DND-41 (cell line): ENCODE data around the gene CAB39L.

Experiments used
- ATAC-seq: fragments of 200-7000 bp; cut with Tn5 transposase; 3 replicates; pipeline ENCODE4 v1.9.1; 2021; ENCODE audit warnings: low read depth; ENCODE audit not compliant: insufficient read depth
- DNase-seq: peaks from one replicate; pipeline ENCODE4 v3.0.0-alpha.2; 2020
- H2AFZ ChIP-seq: 2 replicates; pipeline ENCODE4 v1.6.0; 2012; ENCODE audit warnings: low read depth, low read length
- H3K27ac ChIP-seq: 2 replicates; pipeline ENCODE4 v1.5.1; 2012; ENCODE audit warnings: low read length, inconsistent platforms
- H3K27me3 ChIP-seq: fragments of 200-600 bp; sonication (generic); 2 replicates; pipeline ENCODE4 v1.6.0; 2012; ENCODE audit warnings: low read length, mild to moderate bottlenecking, inconsistent platforms; ENCODE audit not compliant: insufficient read depth, poor library complexity
- H3K36me3 ChIP-seq: 2 replicates; pipeline ENCODE4 v1.5.1; 2012; ENCODE audit warnings: low read length, inconsistent platforms; ENCODE audit not compliant: insufficient read depth
- H3K4me1 ChIP-seq: 2 replicates; pipeline ENCODE4 v1.5.1; 2012; ENCODE audit warnings: mild to moderate bottlenecking, low read length; ENCODE audit not compliant: insufficient read depth
- H3K4me2 ChIP-seq: 2 replicates; pipeline ENCODE4 v1.6.0; 2012; ENCODE audit warnings: mild to moderate bottlenecking, moderate library complexity, low read length, inconsistent platforms; ENCODE audit not compliant: insufficient read depth
- H3K4me3 ChIP-seq, 2 experiments: fragments of 200-600 bp in 1 of 2; shearing (Covaris generic) in 1 of 2; 2 replicates each; pipeline ENCODE4 v1.5.1; 2012 to 2016; ENCODE audit warnings: inconsistent platforms in 2 of 2, low read length in 2 of 2, mild to moderate bottlenecking in 2 of 2, low read depth in 1 of 2, moderate library complexity in 1 of 2
- H3K79me2 ChIP-seq: 2 replicates; pipeline ENCODE4 v1.6.0; 2012; ENCODE audit warnings: low read length, inconsistent platforms; ENCODE audit not compliant: insufficient read depth
- H3K9ac ChIP-seq: 2 replicates; pipeline ENCODE4 v1.6.0; 2012; ENCODE audit warnings: low read depth, mild to moderate bottlenecking, inconsistent platforms, low read length, moderate library complexity
- H3K9me3 ChIP-seq: 2 replicates; pipeline ENCODE4 v1.5.1; 2012; ENCODE audit warnings: low read length, moderate library complexity, mild to moderate bottlenecking, inconsistent platforms; ENCODE audit not compliant: insufficient read depth, severe bottlenecking
- H4K20me1 ChIP-seq: 2 replicates; pipeline ENCODE4 v1.6.0; 2012; ENCODE audit warnings: low read length; ENCODE audit not compliant: insufficient read depth
- EZH2 ChIP-seq: IDR thresholded peaks from 3 replicates; pipeline ENCODE4 v1.6.1; 2012; ENCODE audit warnings: borderline replicate concordance, low read depth, mild to moderate bottlenecking, moderate library complexity, low read length, inconsistent platforms; ENCODE audit not compliant: severe bottlenecking
- TF ChIP-seq, protein P1 (sequence below): IDR thresholded peaks from 2 replicates; pipeline ENCODE4 v1.5.1; 2012; ENCODE audit warnings: borderline replicate concordance, low read length, moderate library complexity, mild to moderate bottlenecking; ENCODE audit not compliant: poor library complexity, severe bottlenecking; ENCODE audit errors: extremely low read depth

Gene CAB39L

DNA sequence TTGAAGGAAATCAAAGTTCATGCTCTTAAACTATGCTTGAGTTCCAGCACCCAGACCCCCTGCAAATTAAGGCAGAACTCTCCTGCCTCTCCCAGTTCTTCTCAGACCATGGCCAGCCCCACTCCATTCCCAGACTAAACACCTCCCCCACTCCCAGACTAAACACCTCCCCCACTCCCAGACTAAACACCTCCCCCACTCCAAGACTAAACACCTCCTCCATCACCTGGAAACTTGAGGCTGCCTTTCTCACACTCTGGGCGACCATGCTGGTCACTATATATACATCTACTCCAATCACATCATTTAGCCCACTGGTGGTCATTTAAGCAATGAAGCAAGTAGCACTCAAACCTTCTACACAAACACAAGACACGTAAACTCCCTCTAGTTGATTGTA is 57.2 kb downstream of the CAB39L start:
- TF ChIP-seq, protein P1, sequence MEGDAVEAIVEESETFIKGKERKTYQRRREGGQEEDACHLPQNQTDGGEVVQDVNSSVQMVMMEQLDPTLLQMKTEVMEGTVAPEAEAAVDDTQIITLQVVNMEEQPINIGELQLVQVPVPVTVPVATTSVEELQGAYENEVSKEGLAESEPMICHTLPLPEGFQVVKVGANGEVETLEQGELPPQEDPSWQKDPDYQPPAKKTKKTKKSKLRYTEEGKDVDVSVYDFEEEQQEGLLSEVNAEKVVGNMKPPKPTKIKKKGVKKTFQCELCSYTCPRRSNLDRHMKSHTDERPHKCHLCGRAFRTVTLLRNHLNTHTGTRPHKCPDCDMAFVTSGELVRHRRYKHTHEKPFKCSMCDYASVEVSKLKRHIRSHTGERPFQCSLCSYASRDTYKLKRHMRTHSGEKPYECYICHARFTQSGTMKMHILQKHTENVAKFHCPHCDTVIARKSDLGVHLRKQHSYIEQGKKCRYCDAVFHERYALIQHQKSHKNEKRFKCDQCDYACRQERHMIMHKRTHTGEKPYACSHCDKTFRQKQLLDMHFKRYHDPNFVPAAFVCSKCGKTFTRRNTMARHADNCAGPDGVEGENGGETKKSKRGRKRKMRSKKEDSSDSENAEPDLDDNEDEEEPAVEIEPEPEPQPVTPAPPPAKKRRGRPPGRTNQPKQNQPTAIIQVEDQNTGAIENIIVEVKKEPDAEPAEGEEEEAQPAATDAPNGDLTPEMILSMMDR, result no peak
- TF ChIP-seq EZH2, result no peak
- Histone ChIP-seq H3K27ac (no peak overlapping the region), H3K4me1 (no peaks in the 10 kb centered on the region), H4K20me1 (no peaks in the 10 kb centered on the region), H3K4me2 (no peak overlapping the region), H2AFZ (no peak overlapping the region), H3K79me2 (no peaks in the 10 kb centered on the region), H3K27me3 (no peaks in the 10 kb centered on the region), H3K36me3 (no peaks in the 10 kb centered on the region), H3K4me3 (no peak overlapping the region), H3K9ac (no peak overlapping the region), H3K9me3 (no peaks in the 10 kb centered on the region)
- ATAC-seq, result no peak
- no peak for DNase-seq

DNA sequence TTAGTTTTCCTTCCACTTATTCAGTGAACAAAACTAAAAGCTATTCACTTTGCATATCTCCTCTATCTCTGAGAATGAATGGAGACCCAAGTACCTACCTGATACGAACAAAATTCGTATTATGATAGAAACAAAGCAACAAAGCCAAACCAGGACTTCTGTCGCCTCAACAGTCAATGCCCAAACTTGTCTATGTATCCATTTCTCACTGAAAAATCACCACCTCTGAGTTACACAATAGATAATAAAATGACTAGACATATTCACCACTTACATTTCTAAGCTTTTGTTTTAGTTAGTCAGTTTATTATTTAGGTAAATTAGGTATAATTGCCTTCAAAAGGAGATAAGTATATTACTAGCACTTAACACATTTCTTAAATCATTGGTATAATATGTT is 67.7 kb downstream of the CAB39L start:
- H3K4me2 ChIP-seq, result no peak overlapping the region
- H3K36me3 ChIP-seq, result no peaks in the 10 kb centered on the region
- no peaks in the 10 kb centered on the region for H4K20me1 ChIP-seq
- ATAC-seq (no peak), DNase-seq (no peak)
- H3K27me3 ChIP-seq, result no peaks in the 10 kb centered on the region
- H3K9ac ChIP-seq, result no peak overlapping the region
- no peak overlapping the region for H2AFZ ChIP-seq
- no peak for TF ChIP-seq EZH2
- TF ChIP-seq, protein P1, result no peak
- no peak overlapping the region for H3K4me3 ChIP-seq
- no peaks in the 10 kb centered on the region for H3K79me2 ChIP-seq
- H3K4me1 ChIP-seq, result no peaks in the 10 kb centered on the region
- no peaks in the 10 kb centered on the region for H3K9me3 ChIP-seq
- no peak overlapping the region for H3K27ac ChIP-seq

DNA sequence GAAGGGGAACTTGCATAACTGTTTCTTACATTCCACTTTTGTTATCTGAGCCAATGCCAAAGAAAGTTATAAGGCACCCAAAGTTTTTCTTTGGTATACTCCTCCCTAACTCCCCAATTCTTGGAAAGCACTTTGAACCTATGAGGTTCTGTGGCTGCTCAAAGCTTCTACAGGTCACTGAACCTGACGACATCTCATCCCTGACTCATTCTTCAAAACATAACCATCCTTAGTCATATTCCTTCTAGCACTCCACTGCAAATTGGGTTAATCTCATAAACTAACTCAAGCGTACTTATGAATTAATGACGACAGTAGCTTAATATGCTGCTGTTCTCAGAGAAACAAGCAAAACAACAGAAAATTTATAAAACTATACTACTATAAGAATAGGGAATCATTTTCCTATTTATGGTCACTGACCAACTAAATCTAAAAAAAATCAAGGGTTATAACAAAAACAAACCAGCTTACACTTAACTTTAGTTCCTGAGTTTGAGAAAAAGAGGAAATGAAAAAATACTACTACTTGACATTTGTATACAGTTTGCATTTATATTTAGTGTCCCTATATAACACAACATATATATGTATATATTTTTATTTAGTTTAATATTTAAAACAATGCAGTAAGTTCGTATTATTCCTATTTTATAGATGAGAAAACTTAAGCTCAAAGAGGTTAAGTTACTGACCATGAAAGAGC is 69.1 kb downstream of the CAB39L start:
- H3K27ac ChIP-seq, result no peak overlapping the region
- DNase-seq (no peak), ATAC-seq (no peak)
- no peaks in the 10 kb centered on the region for H3K9me3 ChIP-seq
- H3K9ac ChIP-seq, result no peak overlapping the region
- H3K79me2 ChIP-seq, result no peaks in the 10 kb centered on the region
- no peaks in the 10 kb centered on the region for H3K4me1 ChIP-seq
- no peaks in the 10 kb centered on the region for H4K20me1 ChIP-seq
- H3K36me3 ChIP-seq, result no peaks in the 10 kb centered on the region
- no peak overlapping the region for H3K4me3 ChIP-seq
- no peak for TF ChIP-seq EZH2
- TF ChIP-seq, protein P1, result no peak
- H3K27me3 ChIP-seq, result no peaks in the 10 kb centered on the region
- H3K4me2 ChIP-seq, result no peak overlapping the region
- H2AFZ ChIP-seq, result no peak overlapping the region
